Colonic mucosa (tissue), 4 donors: ENCODE data around the gene TMEM179. TPM values are rescaled to one million over a fixed set of nuclear protein-coding genes. Genes with fewer than 3 reads are reported as not detected.

Experiments used
- DNase-seq: peaks from one replicate; pipeline ENCODE4 v3.0.0-alpha.2; 2020
- H3K27ac ChIP-seq: fragments of 200-600 bp; one replicate; pipeline ENCODE4 v1.8.0; 2021
- H3K27me3 ChIP-seq: fragments of 200-600 bp; one replicate; pipeline ENCODE4 v1.8.0; 2021
- H3K36me3 ChIP-seq: fragments of 200-600 bp; one replicate; pipeline ENCODE4 v1.8.0; 2021
- H3K4me1 ChIP-seq: fragments of 200-600 bp; one replicate; pipeline ENCODE4 v1.8.0; 2021; ENCODE audit warnings: mild to moderate bottlenecking
- H3K4me3 ChIP-seq: fragments of 200-600 bp; one replicate; pipeline ENCODE4 v1.8.0; 2021
- H3K9ac ChIP-seq, 2 donors: one replicate each; pipeline ENCODE4 v1.7.0; 2013; ENCODE audit warnings: control low read depth in 2 of 2, low read depth in 2 of 2, low read length in 2 of 2
- H3K9me3 ChIP-seq: fragments of 200-600 bp; one replicate; pipeline ENCODE4 v1.8.0; 2021
- intact Hi-C: fragments of 100-400 bp; cut with DNase I; formaldehyde crosslinking; loops from one replicate; pipeline ENCODE4 v1.14.1; 2022
- total RNA-seq, 2 donors: library from RNA; stranded (reverse); fragmentation: NEBNext Ultra II Directional in 1 of 2; extraction: Animal tissue kit (Norgen Biotek cat#: 25700) in 1 of 2; gene quantifications; one replicate each; pipeline ENCODE4 v1.2.1, GENCODE V29; 2021
- TF ChIP-seq, protein P1 (sequence below): fragments of 200-600 bp; IDR thresholded peaks from one replicate; pipeline ENCODE4 v1.8.0; 2022; ENCODE audit warnings: antibody characterized with exemption, mild to moderate bottlenecking
- donor health status: healthy.
- donor health status: DM: no; HTN: no; CAD: no.
- donor health status: DM: no; HTN: no; CAD: no.

Gene TMEM179
- total RNA-seq, 2 donors from 2014 or later = 0.69 TPM; not detected in 1

DNA sequence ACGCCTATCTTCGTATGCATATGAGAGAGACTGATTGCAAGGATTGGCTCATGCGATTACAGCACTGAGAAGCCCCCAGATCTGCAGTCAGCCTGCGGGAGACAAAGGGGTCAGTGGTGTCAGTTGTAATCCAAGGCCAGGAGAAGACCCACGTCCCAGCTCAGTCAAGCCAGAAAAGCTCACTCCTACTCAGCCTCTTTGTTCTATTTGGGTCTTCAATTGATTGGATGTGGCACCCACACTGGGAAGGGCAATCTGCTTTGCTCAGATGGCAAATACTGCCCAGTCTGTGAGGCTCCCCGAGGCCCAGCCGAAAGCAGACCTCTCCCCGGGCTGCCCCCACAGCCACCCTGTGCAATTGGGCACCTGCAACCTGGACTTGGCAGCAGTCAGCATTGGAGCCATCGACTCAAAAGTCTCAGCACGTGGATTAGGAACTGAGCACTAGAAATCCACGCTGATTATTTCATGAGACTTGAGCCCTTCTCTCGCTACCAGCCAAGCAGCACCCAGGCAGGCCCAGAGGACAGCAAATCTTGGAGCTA, 39.6 kb upstream of the TMEM179 start:
- no peak overlapping the region for H3K9ac ChIP-seq
- TF ChIP-seq, protein P1, sequence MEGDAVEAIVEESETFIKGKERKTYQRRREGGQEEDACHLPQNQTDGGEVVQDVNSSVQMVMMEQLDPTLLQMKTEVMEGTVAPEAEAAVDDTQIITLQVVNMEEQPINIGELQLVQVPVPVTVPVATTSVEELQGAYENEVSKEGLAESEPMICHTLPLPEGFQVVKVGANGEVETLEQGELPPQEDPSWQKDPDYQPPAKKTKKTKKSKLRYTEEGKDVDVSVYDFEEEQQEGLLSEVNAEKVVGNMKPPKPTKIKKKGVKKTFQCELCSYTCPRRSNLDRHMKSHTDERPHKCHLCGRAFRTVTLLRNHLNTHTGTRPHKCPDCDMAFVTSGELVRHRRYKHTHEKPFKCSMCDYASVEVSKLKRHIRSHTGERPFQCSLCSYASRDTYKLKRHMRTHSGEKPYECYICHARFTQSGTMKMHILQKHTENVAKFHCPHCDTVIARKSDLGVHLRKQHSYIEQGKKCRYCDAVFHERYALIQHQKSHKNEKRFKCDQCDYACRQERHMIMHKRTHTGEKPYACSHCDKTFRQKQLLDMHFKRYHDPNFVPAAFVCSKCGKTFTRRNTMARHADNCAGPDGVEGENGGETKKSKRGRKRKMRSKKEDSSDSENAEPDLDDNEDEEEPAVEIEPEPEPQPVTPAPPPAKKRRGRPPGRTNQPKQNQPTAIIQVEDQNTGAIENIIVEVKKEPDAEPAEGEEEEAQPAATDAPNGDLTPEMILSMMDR = no peak
- H3K4me3 ChIP-seq = no peak overlapping the region
- no peak for DNase-seq
- H3K9me3 ChIP-seq = no peaks in the 10 kb centered on the region
- intact Hi-C loops = no loop called here
- no peak overlapping the region for H3K27ac ChIP-seq
- H3K36me3 ChIP-seq = no peaks in the 10 kb centered on the region
- H3K27me3 ChIP-seq = no peaks in the 10 kb centered on the region
- H3K4me1 ChIP-seq = no peaks in the 10 kb centered on the region

DNA sequence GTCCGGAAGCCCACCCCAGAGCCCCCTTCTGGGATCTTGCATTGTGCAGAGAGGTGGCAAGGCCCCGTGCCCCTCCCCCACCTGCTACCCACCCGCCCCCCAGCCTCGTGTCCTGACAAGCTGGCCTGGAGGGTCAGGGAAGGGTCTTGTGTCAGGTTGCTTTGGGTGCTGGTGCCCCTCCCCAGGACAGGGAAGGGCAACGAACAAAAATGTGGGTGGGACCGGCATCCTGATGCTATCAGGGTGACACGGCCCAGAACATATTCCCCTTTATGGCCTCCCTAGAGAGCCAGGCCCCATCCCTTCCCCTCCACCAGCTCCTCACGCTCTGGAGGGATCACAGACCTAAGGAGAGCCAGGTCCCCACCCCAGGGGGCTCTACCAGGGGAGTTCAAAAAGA, 38.7 kb upstream of the TMEM179 start:
- intact Hi-C loops = no loop called here
- H3K36me3 ChIP-seq = no peaks in the 10 kb centered on the region
- no peaks in the 10 kb centered on the region for H3K27me3 ChIP-seq
- TF ChIP-seq, protein P1 = no peak
- H3K9ac ChIP-seq = no peak overlapping the region
- H3K4me1 ChIP-seq = no peaks in the 10 kb centered on the region
- H3K4me3 ChIP-seq = no peak overlapping the region
- no peak overlapping the region for H3K27ac ChIP-seq
- DNase-seq = no peak
- no peaks in the 10 kb centered on the region for H3K9me3 ChIP-seq

DNA sequence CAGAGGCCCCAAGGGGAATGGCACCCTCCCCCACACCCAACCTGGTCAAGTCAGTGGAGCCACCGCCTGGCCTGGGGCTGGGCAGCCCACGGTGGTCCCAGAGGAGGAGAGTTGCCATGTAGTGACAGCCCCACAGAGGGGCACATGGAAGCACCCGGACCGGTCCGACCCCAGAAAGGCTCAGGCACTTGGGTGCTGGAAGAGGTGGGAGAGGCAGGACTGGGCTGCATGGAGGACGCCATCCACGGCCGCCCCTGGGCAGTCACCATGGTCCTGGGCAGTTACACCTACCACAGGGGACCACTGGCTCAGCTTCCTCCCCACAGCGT, 37.9 kb upstream of the TMEM179 start:
- Histone ChIP-seq H3K27ac (no peak overlapping the region), H3K9ac (no peak overlapping the region), H3K27me3 (no peaks in the 10 kb centered on the region), H3K4me3 (no peak overlapping the region), H3K36me3 (no peaks in the 10 kb centered on the region), H3K9me3 (no peaks in the 10 kb centered on the region), H3K4me1 (no peaks in the 10 kb centered on the region)
- no peak for DNase-seq
- TF ChIP-seq, protein P1 = no peak
- intact Hi-C loops = no loop called here

DNA sequence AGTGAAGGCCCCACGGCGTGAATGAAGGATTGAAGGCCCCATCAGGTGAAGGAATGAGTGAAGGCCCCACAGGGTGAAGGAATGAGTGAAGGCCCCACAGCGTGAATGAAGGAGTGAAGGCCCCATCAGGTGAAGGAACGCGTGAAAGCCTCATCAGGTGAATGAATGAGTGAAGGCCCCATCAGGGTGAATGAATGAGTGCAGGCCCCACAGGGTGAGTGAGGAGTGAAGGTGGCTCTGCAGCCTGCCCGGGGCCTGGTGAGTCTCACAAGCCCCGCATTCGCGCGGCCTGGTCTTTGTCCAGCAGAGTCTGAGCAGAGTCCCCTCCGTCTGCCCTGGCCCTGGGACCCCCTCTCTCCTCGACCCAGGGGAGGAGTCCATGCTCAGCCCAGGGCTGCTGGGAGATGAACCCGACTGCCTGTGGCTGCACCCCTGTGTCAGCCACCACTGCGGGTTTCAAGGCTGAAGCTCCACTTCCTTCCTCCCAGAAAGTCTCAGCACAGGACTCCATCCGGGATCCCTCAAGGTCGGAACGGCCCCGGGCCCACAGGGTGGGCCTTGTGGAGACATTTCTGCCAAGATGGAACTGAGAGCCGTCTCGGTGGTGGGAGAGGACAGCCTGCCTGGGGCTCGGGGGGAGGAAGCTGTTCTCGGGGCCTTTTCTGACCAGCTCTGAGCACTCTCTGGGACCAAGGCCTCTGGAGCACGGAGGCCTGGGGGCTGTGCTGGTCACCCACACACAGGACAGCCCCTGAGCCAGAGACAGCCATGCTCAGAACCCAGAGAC, 37.4 kb upstream of the TMEM179 start:
- no peaks in the 10 kb centered on the region for H3K27me3 ChIP-seq
- intact Hi-C loops = no loop called here
- no peak overlapping the region for H3K4me3 ChIP-seq
- H3K27ac ChIP-seq = no peak overlapping the region
- H3K9me3 ChIP-seq = no peaks in the 10 kb centered on the region
- no peak overlapping the region for H3K9ac ChIP-seq
- TF ChIP-seq, protein P1 = no peak
- DNase-seq = no peak
- no peaks in the 10 kb centered on the region for H3K36me3 ChIP-seq
- no peaks in the 10 kb centered on the region for H3K4me1 ChIP-seq

DNA sequence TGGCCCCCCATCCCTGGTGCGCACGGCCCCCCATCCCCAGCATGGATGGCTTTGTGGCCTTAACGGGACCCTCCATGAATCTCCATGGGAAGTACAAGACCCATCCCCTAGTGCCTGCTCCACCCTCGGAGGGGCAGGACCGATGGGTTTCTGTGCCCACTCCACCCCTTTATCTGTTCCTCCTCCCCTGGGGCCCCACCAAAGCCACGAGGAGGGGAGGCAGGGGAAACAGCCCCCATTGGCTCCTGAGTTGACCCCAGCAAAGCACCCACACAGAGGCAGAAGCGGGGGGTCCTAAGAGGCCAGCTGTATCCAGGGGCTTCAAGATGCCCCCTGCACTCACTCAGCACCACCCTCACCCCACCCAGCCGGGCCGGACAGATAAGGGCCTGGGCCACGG, 36.1 kb upstream of the TMEM179 start:
- Histone ChIP-seq H3K27ac (no peak overlapping the region), H3K4me3 (no peak overlapping the region), H3K27me3 (no peaks in the 10 kb centered on the region), H3K9me3 (no peaks in the 10 kb centered on the region), H3K4me1 (no peaks in the 10 kb centered on the region), H3K9ac (no peak overlapping the region), H3K36me3 (no peaks in the 10 kb centered on the region)
- TF ChIP-seq, protein P1 = no peak
- intact Hi-C loops = no loop called here
- DNase-seq = no peak
